Epithelial cell of proximal tubule (primary cell): ENCODE results near the gene PRKCE. TPM values are rescaled to one million over a fixed set of nuclear protein-coding genes. Genes with fewer than 3 reads are reported as not detected.

ENCODE experiments used
- DNase-seq: peaks from one replicate; pipeline ENCODE4 v3.0.0-alpha.2; 2011; ENCODE audit warnings: low read depth
- H3K4me3 ChIP-seq: 2 replicates; pipeline ENCODE4 v1.5.1; 2011; ENCODE audit warnings: low read depth, mild to moderate bottlenecking, low read length
- total RNA-seq: library from RNA; depleted of rRNA; stranded (reverse); fragments of >200 nt; gene quantifications from 2 replicates; pipeline ENCODE4 v1.2.3, GENCODE V29; 2015
- TF ChIP-seq, protein P1 (sequence below): conservative IDR thresholded peaks from 2 replicates; pipeline ENCODE4 v1.5.1; 2012; ENCODE audit warnings: low read depth, mild to moderate bottlenecking, low read length

PRKCE gene
- total RNA-seq, 1 donor from 2014 or later: 2.5 TPM

DNA sequence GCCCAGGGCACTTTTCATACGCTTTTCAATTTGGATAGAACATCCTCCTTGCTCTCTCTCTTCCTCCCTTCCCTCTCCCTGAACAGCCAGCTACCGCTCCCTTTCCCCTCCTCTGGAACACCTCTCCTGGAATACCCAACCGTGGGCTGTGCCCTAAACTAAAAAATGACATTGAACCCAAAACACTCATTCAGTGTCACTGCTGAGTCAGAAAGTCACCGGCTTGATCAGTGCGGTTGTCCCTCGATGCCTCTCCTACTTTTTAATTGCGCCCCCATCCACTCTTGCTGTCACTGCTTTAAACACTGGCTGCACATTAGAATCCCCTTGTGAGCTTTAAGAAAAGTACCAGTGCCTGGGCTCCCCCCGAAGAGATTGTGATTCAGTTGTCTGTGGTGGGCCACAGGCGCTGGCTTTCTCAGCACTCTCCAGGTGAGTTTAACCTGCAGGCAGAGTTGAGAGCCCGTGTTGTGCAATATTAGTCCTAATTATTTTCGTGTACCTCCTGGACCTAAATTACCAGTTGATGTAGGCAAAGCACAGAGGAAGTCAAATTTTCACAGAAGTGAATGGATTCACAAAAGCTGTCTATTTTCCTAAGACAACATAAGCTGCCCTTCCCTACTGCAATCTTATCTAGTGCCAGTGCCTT is 302.0 kb downstream of the PRKCE start:
- TF ChIP-seq, protein P1, sequence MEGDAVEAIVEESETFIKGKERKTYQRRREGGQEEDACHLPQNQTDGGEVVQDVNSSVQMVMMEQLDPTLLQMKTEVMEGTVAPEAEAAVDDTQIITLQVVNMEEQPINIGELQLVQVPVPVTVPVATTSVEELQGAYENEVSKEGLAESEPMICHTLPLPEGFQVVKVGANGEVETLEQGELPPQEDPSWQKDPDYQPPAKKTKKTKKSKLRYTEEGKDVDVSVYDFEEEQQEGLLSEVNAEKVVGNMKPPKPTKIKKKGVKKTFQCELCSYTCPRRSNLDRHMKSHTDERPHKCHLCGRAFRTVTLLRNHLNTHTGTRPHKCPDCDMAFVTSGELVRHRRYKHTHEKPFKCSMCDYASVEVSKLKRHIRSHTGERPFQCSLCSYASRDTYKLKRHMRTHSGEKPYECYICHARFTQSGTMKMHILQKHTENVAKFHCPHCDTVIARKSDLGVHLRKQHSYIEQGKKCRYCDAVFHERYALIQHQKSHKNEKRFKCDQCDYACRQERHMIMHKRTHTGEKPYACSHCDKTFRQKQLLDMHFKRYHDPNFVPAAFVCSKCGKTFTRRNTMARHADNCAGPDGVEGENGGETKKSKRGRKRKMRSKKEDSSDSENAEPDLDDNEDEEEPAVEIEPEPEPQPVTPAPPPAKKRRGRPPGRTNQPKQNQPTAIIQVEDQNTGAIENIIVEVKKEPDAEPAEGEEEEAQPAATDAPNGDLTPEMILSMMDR: no peak
- no peak for DNase-seq

DNA sequence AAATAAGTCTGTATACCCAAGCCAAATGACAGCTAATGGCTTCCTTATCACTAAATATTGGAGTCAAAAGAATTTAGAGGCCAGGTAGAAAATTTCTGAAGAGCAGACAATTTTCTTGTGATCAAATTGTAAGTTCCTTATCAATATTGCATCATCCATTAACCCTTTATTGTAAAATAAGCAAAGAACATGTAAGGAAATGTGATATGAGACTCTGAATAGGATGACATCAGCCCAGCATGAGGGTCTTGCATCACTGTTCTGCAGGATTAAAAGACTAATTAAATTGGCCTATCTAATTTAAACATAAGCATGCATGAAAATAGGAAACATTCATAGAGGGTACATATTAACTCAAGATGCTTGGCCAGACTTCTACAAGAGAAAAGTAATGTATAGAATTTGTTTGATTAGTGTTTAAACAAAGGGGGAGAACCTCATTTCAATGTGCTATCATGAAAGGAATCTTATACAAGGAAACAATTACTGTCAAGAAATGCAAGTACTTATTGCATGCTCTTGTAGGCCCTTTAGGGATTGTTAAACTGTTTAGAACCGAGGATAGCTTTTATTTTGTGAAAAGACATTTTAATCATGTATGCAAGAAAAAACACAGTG is 302.9 kb downstream of the PRKCE start:
- no peak for DNase-seq
- H3K4me3 ChIP-seq: no peak overlapping the region
- TF ChIP-seq, protein P1: no peak

More for the DNA sequence above, 302.0 kb downstream of the PRKCE start:
- H3K4me3 ChIP-seq: no peak overlapping the region

DNA sequence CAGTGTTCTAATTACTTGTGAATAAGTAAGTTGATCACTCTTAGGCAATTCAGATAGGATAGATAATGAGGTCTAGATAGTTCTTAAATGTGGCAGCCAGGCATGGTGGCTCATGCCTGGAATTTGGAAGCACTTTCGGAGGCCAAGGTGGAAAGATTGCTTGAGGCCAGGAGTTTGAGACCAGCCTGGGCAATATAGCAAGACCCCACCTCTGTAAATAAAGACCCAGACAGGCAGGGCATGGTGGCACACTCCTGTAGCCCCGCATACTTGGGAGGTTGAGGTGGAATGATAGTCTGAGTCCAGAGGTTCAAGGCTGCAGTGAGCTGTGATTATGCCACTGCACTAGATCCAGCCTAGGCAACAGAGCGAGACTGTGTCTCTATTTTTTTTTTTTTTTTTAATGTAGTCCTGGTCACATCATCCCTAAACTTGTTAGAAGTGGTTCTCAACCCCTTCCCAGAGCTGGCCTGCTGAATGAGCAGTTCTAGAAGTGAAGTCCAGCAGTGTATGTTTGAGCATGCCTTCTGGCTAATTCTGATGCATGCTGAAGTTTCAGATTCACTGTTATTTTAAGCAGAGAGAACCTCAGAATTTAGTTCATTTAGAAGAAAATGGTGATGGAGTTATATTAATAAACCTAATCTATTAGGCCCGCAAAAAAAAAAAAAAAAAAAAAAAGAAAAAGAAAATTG is 306.2 kb downstream of the PRKCE start:
- TF ChIP-seq, protein P1: no peak
- no peak for DNase-seq
- H3K4me3 ChIP-seq: no peak overlapping the region

DNA sequence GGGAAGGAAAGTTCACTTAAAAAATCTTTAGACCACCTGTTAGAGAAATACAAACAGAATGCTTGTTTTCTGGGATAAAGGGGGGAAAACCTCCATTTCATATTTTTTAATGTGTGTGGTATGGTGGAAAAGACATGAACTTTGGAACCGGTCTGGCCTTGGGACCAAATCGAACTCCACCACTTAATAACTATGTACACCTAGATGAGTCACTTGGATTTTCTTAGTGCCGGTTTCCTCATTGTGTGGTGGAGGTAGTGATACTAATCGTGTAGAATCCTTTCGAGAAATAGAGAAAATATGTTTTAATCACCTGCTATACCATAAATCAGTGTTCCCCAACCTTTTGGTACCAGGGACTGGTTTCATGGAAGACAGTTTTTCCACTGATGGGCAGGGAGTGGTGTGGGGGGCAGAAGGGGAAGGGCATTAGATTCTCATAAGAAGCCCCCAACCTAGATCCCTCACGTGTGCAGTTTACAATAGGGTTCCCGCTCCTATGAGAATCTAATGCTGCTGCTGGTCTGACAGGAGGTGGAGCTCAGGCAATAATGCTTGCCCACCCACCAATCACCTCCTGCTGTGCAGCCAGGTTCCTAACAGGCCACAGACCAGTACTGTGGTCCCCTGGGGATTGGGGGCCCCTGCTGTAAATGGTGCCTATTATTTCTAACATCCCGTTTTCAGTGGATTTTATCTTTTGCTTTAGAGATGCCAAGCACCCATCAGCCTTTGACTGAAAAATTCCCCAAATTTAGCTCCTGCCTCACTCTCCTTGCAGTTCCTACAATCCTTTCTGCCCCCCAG is 308.8 kb downstream of the PRKCE start:
- no peak for DNase-seq
- TF ChIP-seq, protein P1: no peak
- no peak overlapping the region for H3K4me3 ChIP-seq

DNA sequence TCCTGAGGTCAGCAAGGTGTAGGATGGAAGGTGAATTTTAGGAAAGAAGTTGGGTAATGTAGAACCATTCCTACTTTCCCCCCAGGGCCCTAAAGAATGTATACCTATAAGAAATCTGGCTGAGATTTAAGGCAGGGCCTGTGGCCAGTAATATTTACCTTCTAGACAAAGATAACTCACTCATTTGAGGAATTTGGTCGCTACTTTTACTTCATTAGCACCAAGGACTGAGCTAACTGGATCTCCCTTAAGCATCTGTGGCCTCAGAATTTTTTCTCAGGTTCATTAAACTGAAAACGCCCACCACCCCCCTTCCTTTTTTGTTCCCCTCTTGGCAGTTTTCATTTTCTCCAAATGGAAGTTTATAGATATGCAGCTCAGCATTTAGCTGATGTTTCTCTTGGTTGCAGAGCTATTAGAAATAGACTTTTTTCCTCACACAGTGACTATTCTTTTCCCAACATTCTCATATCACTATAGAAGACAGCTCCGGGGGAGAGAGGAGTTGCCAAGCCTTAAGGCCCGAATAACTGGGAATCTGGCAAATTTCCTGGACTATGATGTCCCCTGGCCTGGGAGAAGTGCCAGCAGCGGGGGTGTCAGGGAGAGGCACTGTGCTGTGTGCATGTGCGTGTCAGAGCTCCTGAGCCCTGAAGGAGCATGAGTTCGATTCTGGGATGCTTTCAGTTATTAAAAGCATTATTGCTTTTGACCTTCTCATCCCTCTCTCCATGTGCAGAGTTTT is 310.9 kb downstream of the PRKCE start:
- TF ChIP-seq, protein P1: no peak
- no peak for DNase-seq
- H3K4me3 ChIP-seq: no peak overlapping the region

DNA sequence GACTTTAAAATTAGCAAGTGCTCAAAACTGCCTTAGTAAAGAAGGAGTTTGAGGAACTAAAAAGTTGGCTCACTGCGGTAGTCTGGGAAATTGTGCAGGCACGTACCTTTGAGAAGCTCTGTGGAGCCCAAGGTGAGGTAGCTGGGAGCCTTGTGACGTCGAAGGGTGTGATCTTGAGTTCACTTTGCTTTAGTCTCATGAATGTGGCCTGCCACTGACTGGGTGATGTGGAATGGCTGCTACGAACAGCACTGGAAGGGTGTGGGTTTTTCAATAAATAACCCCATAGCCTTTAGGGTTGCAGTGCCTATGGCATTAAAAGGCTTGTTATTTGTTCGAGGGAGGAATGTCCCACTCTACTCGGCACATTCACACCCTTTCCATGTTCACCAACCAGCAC is 312.3 kb downstream of the PRKCE start:
- TF ChIP-seq, protein P1: no peak
- DNase-seq: no peak
- H3K4me3 ChIP-seq: no peak overlapping the region
